ENCODE results near the gene MAP6.

MAP6 gene

GRCh38 chr11:75555079-75555811 lies 113.6 kb downstream of the MAP6 start:
- ChIA-PET CTCF (interaction anchor here (0.6 to 2.7 kb wide), 3 partner anchors 11 to 20 kb away, joined by 3 to 8 read pairs (median 8); no protein-coding TSS in a partner anchor), POLR2A (no interaction called here)
- no peaks in the 10 kb centered on the region for H3K9me3 ChIP-seq (ENCODE audit: control extremely low read depth in 1 of 5, control insufficient read depth in 4 of 5, insufficient read depth in 2 of 5, low read depth in 1 of 5, low read length in 4 of 5)
- no peak overlapping the region for H3K27ac ChIP-seq (ENCODE audit: insufficient read depth in 1 of 2, low read depth in 1 of 2, low read length in 2 of 2, poor library complexity in 1 of 2, severe bottlenecking in 2 of 2)
- H3K4me1 ChIP-seq (ENCODE audit: control extremely low read depth in 1 of 4, control insufficient read depth in 4 of 4, insufficient read depth in 4 of 4, low read length in 3 of 4), result peaks cover 0 to 9% (median 4%) of the 10 kb centered on the region in 4 experiments
- 95% methylated on average over 11 of the region's 12 CpGs for WGBS (ENCODE audit: insufficient coverage)
- H3K4me3 ChIP-seq (ENCODE audit: control insufficient read depth in 1 of 7, extremely low read depth in 1 of 7, insufficient read depth in 4 of 7, low read depth in 2 of 7, low read length in 6 of 7), result no peak overlapping the region
- H3K36me3 ChIP-seq (ENCODE audit: control insufficient read depth in 4 of 4, insufficient read depth in 4 of 4, low read length in 3 of 4), result no peaks in the 10 kb centered on the region
- no peak for DNase-seq
- H3K27me3 ChIP-seq (replicated peaks in 2 of 5; ENCODE audit: control insufficient read depth in 4 of 5, insufficient read depth in 5 of 5, low read length in 4 of 5), result no peaks in the 10 kb centered on the region

DNA sequence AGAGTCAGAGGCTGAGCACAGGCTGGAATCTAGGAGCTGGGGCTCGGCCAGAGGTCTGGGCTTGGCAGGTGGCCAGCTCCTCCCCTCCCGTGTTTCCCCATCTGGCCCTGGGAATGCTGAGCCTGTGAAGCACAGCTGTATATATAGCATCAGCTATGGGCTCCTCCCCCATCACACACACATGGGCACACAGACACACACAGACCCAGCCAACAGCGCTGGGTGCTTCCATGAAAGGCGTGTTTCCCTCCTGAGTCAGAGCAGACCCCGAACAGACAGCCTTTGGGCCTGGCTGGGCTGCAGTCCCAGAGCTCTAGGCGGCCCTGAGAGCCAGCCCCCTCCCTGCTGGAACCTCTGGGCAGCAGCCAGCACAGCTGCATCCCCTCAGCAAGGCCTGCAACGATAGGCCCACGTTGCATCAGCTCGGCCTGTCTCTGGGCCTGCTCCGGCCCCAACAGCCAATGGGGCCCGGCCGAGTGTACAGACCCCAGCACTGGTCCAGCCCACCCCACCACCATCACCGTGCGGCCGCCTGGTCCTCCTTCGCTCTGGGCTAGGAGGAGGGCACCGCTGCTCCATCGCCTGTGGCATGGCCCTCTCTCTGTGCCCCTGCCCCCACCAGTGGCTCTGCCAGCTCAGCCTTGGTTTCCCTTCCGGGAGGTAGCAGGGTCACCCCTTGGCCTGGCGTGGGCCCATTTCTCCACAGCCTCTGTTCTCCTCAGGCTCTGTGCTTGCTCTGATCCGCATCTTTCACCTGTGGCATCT lies 114.4 kb downstream of the MAP6 start:
- WGBS (ENCODE audit: insufficient coverage), result 87% methylated on average over 21 of the region's 21 CpGs
- POLR2A ChIA-PET, result no interaction called here
- no peak overlapping the region for H3K4me3 ChIP-seq (ENCODE audit: control insufficient read depth in 1 of 7, extremely low read depth in 1 of 7, insufficient read depth in 4 of 7, low read depth in 2 of 7, low read length in 6 of 7)

GRCh38 chr11:75553889-75554257 lies 115.0 kb downstream of the MAP6 start:
- ChIA-PET POLR2A (no interaction called here), CTCF (interaction anchor here (0.7 to 2.7 kb wide), 7 partner anchors 9 to 214 kb away, joined by 3 to 8 read pairs (median 4); no protein-coding TSS in a partner anchor)
- H3K27ac ChIP-seq (ENCODE audit: insufficient read depth in 1 of 2, low read depth in 1 of 2, low read length in 2 of 2, poor library complexity in 1 of 2, severe bottlenecking in 2 of 2), result no peak overlapping the region
- no peak for DNase-seq
- H3K27me3 ChIP-seq (replicated peaks in 2 of 5; ENCODE audit: control insufficient read depth in 4 of 5, insufficient read depth in 5 of 5, low read length in 4 of 5), result no peaks in the 10 kb centered on the region
- no CpG with 5 or more reads among the region's 1 CpG for WGBS (ENCODE audit: insufficient coverage)
- H3K36me3 ChIP-seq (ENCODE audit: control insufficient read depth in 4 of 4, insufficient read depth in 4 of 4, low read length in 3 of 4), result no peaks in the 10 kb centered on the region
- H3K4me3 ChIP-seq (ENCODE audit: control insufficient read depth in 1 of 7, extremely low read depth in 1 of 7, insufficient read depth in 4 of 7, low read depth in 2 of 7, low read length in 6 of 7), result no peak overlapping the region
- H3K9me3 ChIP-seq (ENCODE audit: control extremely low read depth in 1 of 5, control insufficient read depth in 4 of 5, insufficient read depth in 2 of 5, low read depth in 1 of 5, low read length in 4 of 5), result no peaks in the 10 kb centered on the region
- peaks cover 0 to 9% (median under 1%) of the 10 kb centered on the region in 4 experiments for H3K4me1 ChIP-seq (ENCODE audit: control extremely low read depth in 1 of 4, control insufficient read depth in 4 of 4, insufficient read depth in 4 of 4, low read length in 3 of 4)

More for the DNA sequence above, 114.4 kb downstream of the MAP6 start:
- H3K27ac ChIP-seq (ENCODE audit: insufficient read depth in 1 of 2, low read depth in 1 of 2, low read length in 2 of 2, poor library complexity in 1 of 2, severe bottlenecking in 2 of 2), result no peak overlapping the region
- H3K27me3 ChIP-seq (replicated peaks in 2 of 5; ENCODE audit: control insufficient read depth in 4 of 5, insufficient read depth in 5 of 5, low read length in 4 of 5), result no peaks in the 10 kb centered on the region
- H3K4me1 ChIP-seq (ENCODE audit: control extremely low read depth in 1 of 4, control insufficient read depth in 4 of 4, insufficient read depth in 4 of 4, low read length in 3 of 4), result peaks cover 0 to 9% (median 4%) of the 10 kb centered on the region in 4 experiments
- no peaks in the 10 kb centered on the region for H3K36me3 ChIP-seq (ENCODE audit: control insufficient read depth in 4 of 4, insufficient read depth in 4 of 4, low read length in 3 of 4)
- no peaks in the 10 kb centered on the region for H3K9me3 ChIP-seq (ENCODE audit: control extremely low read depth in 1 of 5, control insufficient read depth in 4 of 5, insufficient read depth in 2 of 5, low read depth in 1 of 5, low read length in 4 of 5)
- CTCF ChIA-PET, result interaction anchor here (0.7 to 2.7 kb wide), 6 partner anchors 8 to 214 kb away, joined by 3 to 8 read pairs (median 4); no protein-coding TSS in a partner anchor
- peak in 2 of 3 donors; percentile 52 to 58 for DNase-seq

DNA sequence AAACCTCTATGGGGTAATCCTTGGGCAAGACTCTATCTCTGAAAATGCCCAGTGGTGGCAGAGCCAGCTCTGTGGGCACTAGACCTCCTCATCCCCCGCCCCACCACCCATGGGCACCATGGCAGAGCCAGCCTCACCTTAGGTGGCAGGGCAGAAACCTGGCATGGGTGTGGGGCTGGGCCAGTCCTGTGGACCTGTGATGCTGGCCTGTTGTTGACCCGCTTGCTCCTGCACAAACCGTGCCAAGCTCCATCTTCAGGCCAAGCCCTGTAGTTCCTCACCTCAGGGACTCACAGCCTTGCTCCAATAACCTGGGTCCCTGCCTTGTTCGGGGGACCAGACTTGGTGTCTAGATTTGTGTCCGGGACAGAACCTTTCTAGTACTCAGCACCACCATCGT lies 115.7 kb downstream of the MAP6 start:
- Histone ChIP-seq H3K9me3 (ENCODE audit: control extremely low read depth in 1 of 5, control insufficient read depth in 4 of 5, insufficient read depth in 2 of 5, low read depth in 1 of 5, low read length in 4 of 5) (no peaks in the 10 kb centered on the region), H3K27ac (ENCODE audit: insufficient read depth in 1 of 2, low read depth in 1 of 2, low read length in 2 of 2, poor library complexity in 1 of 2, severe bottlenecking in 2 of 2) (no peak overlapping the region), H3K27me3 (replicated peaks in 2 of 5; ENCODE audit: control insufficient read depth in 4 of 5, insufficient read depth in 5 of 5, low read length in 4 of 5) (no peaks in the 10 kb centered on the region), H3K4me3 (ENCODE audit: control insufficient read depth in 1 of 7, extremely low read depth in 1 of 7, insufficient read depth in 4 of 7, low read depth in 2 of 7, low read length in 6 of 7) (no peak overlapping the region), H3K36me3 (ENCODE audit: control insufficient read depth in 4 of 4, insufficient read depth in 4 of 4, low read length in 3 of 4) (no peaks in the 10 kb centered on the region), H3K4me1 (ENCODE audit: control extremely low read depth in 1 of 4, control insufficient read depth in 4 of 4, insufficient read depth in 4 of 4, low read length in 3 of 4) (peaks cover 0 to 9% (median 0%) of the 10 kb centered on the region in 4 experiments)
- POLR2A ChIA-PET, result no interaction called here
- WGBS (ENCODE audit: insufficient coverage), result 95% methylated on average over 6 of the region's 6 CpGs
- CTCF ChIA-PET, result interaction anchor here (0.9 to 2.0 kb wide), 4 partner anchors 11 to 213 kb away, joined by 3 to 8 read pairs (median 4); no protein-coding TSS in a partner anchor
- DNase-seq, result no peak

DNA sequence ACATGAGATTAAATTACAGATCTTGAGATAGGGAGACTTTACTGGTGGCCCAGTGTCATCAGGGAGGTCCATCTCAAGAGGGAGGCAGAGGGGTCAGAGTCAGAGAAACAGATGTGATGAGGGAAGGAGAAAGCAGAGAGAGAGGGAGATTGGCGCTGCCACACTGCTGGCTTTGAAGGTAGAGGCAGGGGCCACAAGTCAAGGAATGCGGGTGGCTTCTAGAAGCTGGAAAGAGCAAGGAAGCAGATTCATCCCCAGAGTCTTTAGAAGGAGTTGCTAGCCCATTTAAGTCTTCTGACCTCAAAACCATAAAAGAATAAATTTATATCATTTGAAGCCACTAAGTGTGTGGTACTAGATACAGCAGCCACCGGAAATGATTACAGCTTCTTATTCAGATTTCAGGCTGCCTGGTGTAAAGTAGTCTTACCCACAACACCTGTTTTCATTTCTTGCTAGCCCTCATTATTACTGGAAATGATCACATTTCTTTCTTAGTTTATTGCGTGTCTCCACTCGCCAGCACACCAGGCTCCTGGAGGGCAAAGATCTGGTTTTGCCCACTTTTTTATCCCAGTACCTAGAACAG lies 119.4 kb downstream of the MAP6 start:
- POLR2A ChIA-PET, result no interaction called here
- Histone ChIP-seq H3K27ac (ENCODE audit: insufficient read depth in 1 of 2, low read depth in 1 of 2, low read length in 2 of 2, poor library complexity in 1 of 2, severe bottlenecking in 2 of 2) (no peak overlapping the region), H3K9me3 (ENCODE audit: control extremely low read depth in 1 of 5, control insufficient read depth in 4 of 5, insufficient read depth in 2 of 5, low read depth in 1 of 5, low read length in 4 of 5) (no peaks in the 10 kb centered on the region), H3K4me1 (ENCODE audit: control extremely low read depth in 1 of 4, control insufficient read depth in 4 of 4, insufficient read depth in 4 of 4, low read length in 3 of 4) (peaks cover 0 to 11% (median 2%) of the 10 kb centered on the region in 4 experiments), H3K36me3 (ENCODE audit: control insufficient read depth in 4 of 4, insufficient read depth in 4 of 4, low read length in 3 of 4) (no peaks in the 10 kb centered on the region), H3K27me3 (replicated peaks in 2 of 5; ENCODE audit: control insufficient read depth in 4 of 5, insufficient read depth in 5 of 5, low read length in 4 of 5) (peaks cover 0 to 3% (median 0%) of the 10 kb centered on the region in 5 experiments), H3K4me3 (ENCODE audit: control insufficient read depth in 1 of 7, extremely low read depth in 1 of 7, insufficient read depth in 4 of 7, low read depth in 2 of 7, low read length in 6 of 7) (no peak overlapping the region)
- CTCF ChIA-PET, result interaction anchor here (1.0 to 2.9 kb wide), 10 partner anchors 10 to 216 kb away, joined by 3 to 13 read pairs (median 6); partner anchors contain the start of gene SERPINH1
- 86% methylated on average over 4 of the region's 5 CpGs for WGBS (ENCODE audit: insufficient coverage)
- peak in 2 of 3 donors; percentile 67 to 80 for DNase-seq

DNA sequence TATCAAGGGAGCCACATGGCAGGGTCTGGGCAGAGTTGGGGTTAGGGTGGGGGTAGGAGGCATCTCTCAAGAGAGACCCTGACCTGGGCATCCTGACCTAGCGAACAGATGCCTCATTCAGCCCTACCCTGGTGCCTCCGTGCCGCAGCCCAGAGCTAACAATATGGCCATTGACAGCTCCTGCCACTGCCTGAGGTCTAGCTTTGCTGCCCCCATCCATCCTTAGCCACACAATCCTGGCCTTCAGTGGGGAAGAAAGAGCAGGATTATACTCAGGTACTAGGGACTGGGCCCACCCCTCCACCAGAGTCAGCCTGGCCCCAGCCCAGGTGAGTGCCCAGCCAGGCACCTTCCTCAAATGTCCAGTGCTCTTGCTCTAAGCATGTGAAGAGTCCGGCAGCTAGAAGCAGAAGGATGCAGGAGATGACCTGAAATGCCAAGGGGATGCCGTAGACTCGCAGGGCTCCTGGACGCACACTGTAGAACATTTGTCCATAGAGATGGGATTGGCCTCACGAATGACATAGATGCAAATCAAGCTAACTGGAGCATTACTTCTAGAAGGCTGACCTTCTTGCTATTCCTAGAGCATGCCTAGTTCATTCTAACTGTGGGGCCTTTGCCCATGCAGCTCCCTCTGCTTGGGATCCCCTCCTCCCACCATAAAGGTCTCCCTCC lies 120.1 kb downstream of the MAP6 start:
- WGBS (ENCODE audit: insufficient coverage), result 93% methylated on average over 8 of the region's 8 CpGs
- no peak overlapping the region for H3K4me3 ChIP-seq (ENCODE audit: control insufficient read depth in 1 of 7, extremely low read depth in 1 of 7, insufficient read depth in 4 of 7, low read depth in 2 of 7, low read length in 6 of 7)
- no peak overlapping the region for H3K27ac ChIP-seq (ENCODE audit: insufficient read depth in 1 of 2, low read depth in 1 of 2, low read length in 2 of 2, poor library complexity in 1 of 2, severe bottlenecking in 2 of 2)
- H3K27me3 ChIP-seq (replicated peaks in 2 of 5; ENCODE audit: control insufficient read depth in 4 of 5, insufficient read depth in 5 of 5, low read length in 4 of 5), result peaks cover 0 to 3% (median 0%) of the 10 kb centered on the region in 5 experiments
- CTCF ChIA-PET, result interaction anchor here (0.6 to 2.9 kb wide), 16 partner anchors 11 to 216 kb away, joined by 3 to 13 read pairs (median 4); partner anchors contain the start of gene SERPINH1
- H3K36me3 ChIP-seq (ENCODE audit: control insufficient read depth in 4 of 4, insufficient read depth in 4 of 4, low read length in 3 of 4), result no peaks in the 10 kb centered on the region
- DNase-seq, result no peak
- POLR2A ChIA-PET, result no interaction called here
- peaks cover 0 to 7% (median 2%) of the 10 kb centered on the region in 4 experiments for H3K4me1 ChIP-seq (ENCODE audit: control extremely low read depth in 1 of 4, control insufficient read depth in 4 of 4, insufficient read depth in 4 of 4, low read length in 3 of 4)
- H3K9me3 ChIP-seq (ENCODE audit: control extremely low read depth in 1 of 5, control insufficient read depth in 4 of 5, insufficient read depth in 2 of 5, low read depth in 1 of 5, low read length in 4 of 5), result no peaks in the 10 kb centered on the region

Data from common myeloid progenitor, CD34-positive (primary cell).